Measurements from ENCODE around the gene COQ8B. TPM values are rescaled to one million over a fixed set of nuclear protein-coding genes. Genes with fewer than 3 reads are reported as not detected.

Gene COQ8B
- total RNA-seq, 1 experiment from 2014 or later, result 57.7 TPM

DNA sequence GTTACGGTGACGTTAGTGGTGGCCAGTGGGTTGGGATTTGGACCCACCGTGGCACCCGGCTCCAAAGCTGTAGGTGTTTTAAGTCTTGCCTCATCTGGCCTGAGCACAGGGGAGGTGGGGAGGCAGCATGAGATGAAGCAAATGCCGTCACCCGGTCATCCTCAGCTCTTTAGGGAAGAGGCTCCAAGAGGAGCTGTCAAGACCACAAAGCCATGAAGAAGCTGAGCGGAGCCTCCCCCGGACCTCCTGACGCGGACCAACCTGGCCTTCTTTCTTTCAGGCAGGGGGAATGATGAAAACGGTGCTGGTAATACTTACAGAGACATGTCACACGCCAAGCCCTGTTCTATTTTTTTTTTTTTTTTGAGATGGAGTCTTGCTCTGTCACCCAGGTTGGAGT lies 26.2 kb upstream of the COQ8B start:
- TF ChIP-seq CTCF (conservative IDR thresholded peaks at IDR 0.05) (no peak), EZH2 (IDR thresholded peaks at IDR 0.05; ENCODE audit: low read depth) (no peak)
- Histone ChIP-seq H3K36me3 (ENCODE audit: low read depth) (peaks cover 5% of the 10 kb centered on the region; the same call in 1 of the 2 replicates), H3K9me2 (ENCODE audit: insufficient read depth) (no peaks in the 10 kb centered on the region), H2AFZ (no peak overlapping the region), H3K4me3 (no peak overlapping the region), H3K4me2 (no peak overlapping the region), H3K79me2 (ENCODE audit: low read depth) (no peaks in the 10 kb centered on the region), H4K20me1 (ENCODE audit: insufficient read depth) (no peaks in the 10 kb centered on the region; the same call in 1 of the 2 replicates), H3F3A (ENCODE audit: insufficient read depth, low read depth) (peaks cover 33% of the 10 kb centered on the region), H3K4me1 (replicated peaks; ENCODE audit: insufficient read depth) (0 out of 2 replicates have a peak, but pooled peaks cover 6% of the 10 kb centered on the region), H3K27ac (no peak overlapping the region), H3K9me3 (ENCODE audit: insufficient read depth, low read depth) (no peaks in the 10 kb centered on the region), H3K27me3 (ENCODE audit: insufficient read depth, low read depth) (no peaks in the 10 kb centered on the region)
- intact Hi-C loops (cut with micrococcal nuclease; ENCODE audit: unreplicated experiment), result no loop called here
- POLR2A ChIA-PET (ENCODE audit: unreplicated experiment), result no interaction called here
- CTCF ChIA-PET, result no interaction called here
- BruUV-seq (replicated peaks), result no TSS peak
- no peak for DNase-seq

DNA sequence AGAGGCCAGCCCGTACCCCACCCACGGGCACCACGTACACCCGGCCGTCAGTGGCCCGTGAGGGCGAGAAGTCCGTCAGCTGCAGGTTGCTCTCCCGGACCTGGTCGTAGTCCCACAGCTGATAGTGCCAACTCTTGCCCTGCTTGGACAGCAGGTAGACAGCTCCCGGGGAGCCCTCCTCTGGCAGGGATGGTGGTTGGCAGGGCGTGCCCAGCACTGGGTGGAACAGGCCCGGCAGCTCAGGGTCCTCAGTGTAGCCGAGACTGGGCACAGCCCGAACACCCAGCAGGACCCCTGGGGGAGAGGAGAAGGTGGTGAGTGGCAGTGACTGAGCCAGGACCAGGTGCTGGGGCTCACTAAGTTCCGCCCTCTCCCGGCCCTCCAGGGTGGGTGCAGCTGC lies 25.8 kb upstream of the COQ8B start:
- intact Hi-C loops (cut with micrococcal nuclease; ENCODE audit: unreplicated experiment), result no loop called here
- Histone ChIP-seq H3K4me1 (replicated peaks; ENCODE audit: insufficient read depth) (0 out of 2 replicates have a peak, but pooled peaks cover 6% of the 10 kb centered on the region), H2AFZ (no peak overlapping the region), H3K4me2 (no peak overlapping the region), H3K79me2 (ENCODE audit: low read depth) (no peaks in the 10 kb centered on the region), H3K4me3 (no peak overlapping the region), H3K36me3 (ENCODE audit: low read depth) (peaks cover 7% of the 10 kb centered on the region; the same call in 1 of the 2 replicates), H3K9me3 (ENCODE audit: insufficient read depth, low read depth) (no peaks in the 10 kb centered on the region), H3K27me3 (ENCODE audit: insufficient read depth, low read depth) (no peaks in the 10 kb centered on the region), H4K20me1 (ENCODE audit: insufficient read depth) (no peaks in the 10 kb centered on the region; the same call in 1 of the 2 replicates), H3K9me2 (ENCODE audit: insufficient read depth) (no peaks in the 10 kb centered on the region), H3F3A (ENCODE audit: insufficient read depth, low read depth) (peaks cover 30% of the 10 kb centered on the region), H3K27ac (no peak overlapping the region)
- DNase-seq, result no peak
- ChIA-PET POLR2A (ENCODE audit: unreplicated experiment) (no interaction called here), CTCF (no interaction called here)
- TF ChIP-seq CTCF (conservative IDR thresholded peaks at IDR 0.05), result no peak
- TF ChIP-seq EZH2 (IDR thresholded peaks at IDR 0.05; ENCODE audit: low read depth), result no peak
- BruUV-seq (replicated peaks), result no TSS peak

DNA sequence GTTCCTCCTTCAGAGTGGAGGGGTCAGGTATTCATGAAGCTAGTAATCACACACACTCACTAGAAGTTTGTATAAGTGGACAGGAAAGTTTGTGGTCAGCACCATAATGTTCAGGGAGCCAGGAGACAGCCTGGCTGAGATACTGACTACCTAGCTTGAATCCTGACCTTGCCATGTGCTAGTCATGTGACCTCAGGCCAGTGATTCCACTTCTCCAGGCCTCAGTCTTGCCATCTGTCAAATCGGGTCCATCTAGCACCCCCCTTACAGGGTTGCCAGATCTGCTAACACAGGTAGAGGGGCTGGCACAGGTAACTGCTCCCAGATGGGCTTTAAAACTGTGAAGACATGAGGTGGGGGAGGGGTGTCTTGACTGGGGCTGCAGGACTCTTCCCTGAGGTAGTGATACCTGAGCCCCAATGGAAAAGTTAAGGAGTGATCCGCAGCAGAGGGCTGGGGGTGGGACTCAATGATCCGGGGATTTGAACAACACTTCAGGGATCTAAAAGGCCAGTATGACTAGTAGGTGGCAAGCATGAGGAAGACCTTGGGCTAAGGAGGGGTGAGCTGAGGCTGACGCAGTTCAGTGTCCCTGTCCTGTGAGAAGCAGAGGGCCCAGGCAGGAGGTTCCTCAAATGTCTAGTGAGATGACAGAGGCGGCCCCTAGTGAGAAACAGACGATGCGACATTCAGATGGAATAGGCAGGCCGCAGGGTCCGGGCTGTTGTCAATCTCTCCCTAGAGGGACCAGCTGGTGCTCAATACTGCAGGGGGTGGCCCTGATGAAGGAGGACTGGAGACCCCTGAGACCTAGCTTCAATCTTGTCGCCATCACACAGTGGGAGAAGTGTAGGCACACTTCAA lies 25.1 kb upstream of the COQ8B start:
- H3K27me3 ChIP-seq (ENCODE audit: insufficient read depth, low read depth), result no peaks in the 10 kb centered on the region
- peaks cover 30% of the 10 kb centered on the region for H3F3A ChIP-seq (ENCODE audit: insufficient read depth, low read depth)
- H3K27ac ChIP-seq, result no peak overlapping the region
- no peaks in the 10 kb centered on the region for H3K9me3 ChIP-seq (ENCODE audit: insufficient read depth, low read depth)
- H3K4me2 ChIP-seq, result no peak overlapping the region
- no peaks in the 10 kb centered on the region; the same call in 1 of the 2 replicates for H4K20me1 ChIP-seq (ENCODE audit: insufficient read depth)
- ChIA-PET CTCF (no interaction called here), POLR2A (ENCODE audit: unreplicated experiment) (no interaction called here)
- peaks cover 9% of the 10 kb centered on the region; the same call in 1 of the 2 replicates for H3K36me3 ChIP-seq (ENCODE audit: low read depth)
- H3K4me1 ChIP-seq (replicated peaks; ENCODE audit: insufficient read depth), result 0 out of 2 replicates have a peak, but pooled peaks cover 6% of the 10 kb centered on the region
- TF ChIP-seq CTCF (conservative IDR thresholded peaks at IDR 0.05) (no peak), EZH2 (IDR thresholded peaks at IDR 0.05; ENCODE audit: low read depth) (no peak)
- intact Hi-C loops (cut with micrococcal nuclease; ENCODE audit: unreplicated experiment), result no loop called here
- no peak overlapping the region for H3K4me3 ChIP-seq
- H3K9me2 ChIP-seq (ENCODE audit: insufficient read depth), result no peaks in the 10 kb centered on the region
- no peak for DNase-seq
- no TSS peak for BruUV-seq (replicated peaks)
- no peaks in the 10 kb centered on the region for H3K79me2 ChIP-seq (ENCODE audit: low read depth)
- H2AFZ ChIP-seq, result no peak overlapping the region
